T-helper 22 cell (primary cell): ENCODE data around the gene MTOR.

ENCODE experiments used
- DNase-seq: peaks from one replicate; pipeline ENCODE4 v3.0.0-alpha.2; 2020; ENCODE audit warnings: low read depth

MTOR gene

DNA sequence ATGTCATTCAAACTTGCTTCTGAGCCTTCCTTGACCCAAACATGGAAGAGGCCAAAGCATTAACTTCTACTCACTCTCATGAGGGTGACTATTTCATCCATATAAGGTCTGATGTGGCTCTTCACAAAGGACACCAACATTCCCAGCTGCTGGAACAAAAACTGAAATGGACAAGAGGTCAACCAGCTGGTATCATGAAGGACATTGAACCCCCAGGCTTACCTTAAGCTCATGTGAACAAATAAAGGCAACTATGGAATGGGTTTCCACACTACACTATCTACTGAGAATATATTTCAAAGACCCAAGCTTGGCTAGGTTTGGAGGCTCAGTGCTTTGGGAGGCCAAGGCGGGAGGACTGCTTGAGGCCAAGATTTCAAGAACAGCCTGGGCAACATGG lies 46.3 kb downstream of the MTOR start:
- DNase-seq = no peak

- DNase-seq = no peak
Measured at GRCh38 chr1:11215381-11216005, 46.9 kb downstream of the MTOR start.

DNA sequence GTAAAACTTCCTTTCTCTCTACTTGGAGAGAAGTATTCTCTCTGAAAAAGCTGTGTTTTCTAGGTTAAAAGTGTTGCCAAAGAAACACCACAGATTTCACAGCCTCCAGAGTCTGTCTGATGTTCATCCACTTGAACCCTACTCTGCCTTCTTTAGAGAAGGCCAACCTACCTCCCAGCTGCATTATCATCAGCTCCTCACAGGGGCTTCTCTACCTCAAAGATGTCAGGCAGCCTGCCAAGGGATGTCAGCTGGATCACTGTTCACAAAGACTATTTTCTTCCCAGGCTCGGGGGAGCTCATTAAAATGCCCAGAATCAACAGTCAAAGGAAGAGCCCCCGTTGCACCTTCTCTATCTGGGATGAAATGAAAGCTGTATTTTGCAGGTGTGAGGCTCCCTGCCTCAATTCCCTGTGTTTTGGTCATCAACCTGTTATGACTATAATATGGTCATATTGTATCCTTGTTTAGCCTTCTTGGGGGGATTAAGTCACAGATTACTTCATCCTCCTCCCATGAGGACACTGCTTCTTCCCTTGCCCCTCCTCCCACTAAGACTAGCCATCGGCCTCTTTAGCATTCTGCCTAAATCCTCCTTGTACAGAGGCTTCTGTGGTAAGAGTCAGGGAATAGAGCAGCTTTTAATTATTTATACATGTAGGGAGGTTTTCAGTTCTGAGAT lies 47.5 kb downstream of the MTOR start:
- DNase-seq = no peak

GRCh38 chr1:11211925-11212587 lies 50.3 kb downstream of the MTOR start:
- DNase-seq = no peak

DNA sequence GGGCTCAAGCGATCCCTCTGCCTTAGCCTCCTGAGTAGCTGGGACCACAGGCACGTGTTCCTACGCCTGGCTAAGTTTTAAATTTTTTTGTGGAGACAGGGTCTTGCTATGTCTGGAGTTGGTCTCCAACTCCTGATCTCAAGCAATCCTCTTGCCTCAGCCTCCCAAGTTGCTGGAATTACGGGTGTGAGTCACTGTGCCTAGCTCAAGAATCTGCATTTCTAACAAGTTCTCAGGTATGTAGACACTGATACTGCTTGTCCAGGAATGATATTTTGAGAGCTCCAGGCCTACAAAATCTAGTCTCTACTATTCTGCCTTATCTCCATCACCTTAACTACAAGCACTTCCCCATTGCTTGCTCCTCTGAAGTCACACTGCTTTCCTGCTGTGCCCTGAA lies 50.9 kb downstream of the MTOR start:
- no peak for DNase-seq

GRCh38 chr1:11207898-11208611 lies 54.3 kb downstream of the MTOR start:
- DNase-seq = no peak

- no peak for DNase-seq
Measured at GRCh38 chr1:11204396-11205190, 57.8 kb downstream of the MTOR start.

DNA sequence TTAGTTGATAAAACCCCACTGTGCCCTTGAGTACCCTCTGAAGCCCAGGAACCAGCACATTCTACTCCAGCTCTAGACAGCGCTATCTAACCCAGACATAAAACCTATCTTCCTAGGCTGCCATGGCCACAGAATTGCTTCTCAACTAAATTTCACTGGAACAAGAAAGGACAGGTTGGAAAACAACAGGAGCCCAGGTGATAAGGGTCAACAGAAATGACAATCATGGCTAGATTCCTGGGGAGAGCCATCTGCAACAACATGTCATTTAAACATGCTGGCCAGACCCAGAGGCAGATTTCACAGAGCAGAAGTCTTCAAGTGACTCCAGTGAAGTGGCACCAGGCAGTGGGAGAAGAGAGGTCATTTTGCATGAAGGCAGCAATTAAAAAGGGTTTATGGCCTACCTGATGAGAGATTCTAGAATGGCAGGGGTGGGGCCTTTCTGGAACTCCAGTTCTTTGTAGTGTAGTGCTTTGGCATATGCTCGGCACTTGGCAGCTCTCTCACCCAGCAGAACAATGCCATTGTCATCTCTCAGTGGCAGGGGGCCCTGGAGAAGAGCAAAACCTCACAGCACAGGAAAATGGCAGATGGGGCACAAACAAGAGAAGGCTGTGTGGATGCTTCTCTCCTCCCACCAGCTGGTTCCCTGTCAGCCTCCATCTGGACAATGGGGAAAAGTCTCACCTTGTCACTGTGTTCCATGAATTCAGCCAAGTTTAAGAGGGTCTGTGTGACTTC lies 63.3 kb downstream of the MTOR start:
- DNase-seq = no peak

- no peak for DNase-seq
Measured at GRCh38 chr1:11198257-11198656, 64.1 kb downstream of the MTOR start.

DNA sequence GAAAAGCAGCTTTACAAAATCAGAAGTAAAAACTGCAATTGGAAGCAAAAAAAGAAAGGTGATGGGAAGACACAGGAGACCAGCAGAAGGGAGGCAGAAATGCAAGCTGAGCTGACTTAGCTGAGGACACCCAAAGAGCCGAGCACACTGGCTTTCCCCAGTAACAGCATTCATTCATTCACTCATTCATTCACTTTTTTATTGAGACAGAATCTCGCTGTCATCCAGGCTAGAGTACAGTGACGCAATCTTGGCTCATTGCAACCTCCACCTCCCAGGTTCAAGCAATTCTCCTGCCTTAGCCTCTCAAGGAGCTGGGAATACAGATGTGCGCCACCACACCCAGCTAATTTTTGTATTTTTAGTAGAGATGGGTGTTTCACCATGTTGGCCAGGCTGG lies 65.0 kb downstream of the MTOR start:
- DNase-seq = no peak

DNA sequence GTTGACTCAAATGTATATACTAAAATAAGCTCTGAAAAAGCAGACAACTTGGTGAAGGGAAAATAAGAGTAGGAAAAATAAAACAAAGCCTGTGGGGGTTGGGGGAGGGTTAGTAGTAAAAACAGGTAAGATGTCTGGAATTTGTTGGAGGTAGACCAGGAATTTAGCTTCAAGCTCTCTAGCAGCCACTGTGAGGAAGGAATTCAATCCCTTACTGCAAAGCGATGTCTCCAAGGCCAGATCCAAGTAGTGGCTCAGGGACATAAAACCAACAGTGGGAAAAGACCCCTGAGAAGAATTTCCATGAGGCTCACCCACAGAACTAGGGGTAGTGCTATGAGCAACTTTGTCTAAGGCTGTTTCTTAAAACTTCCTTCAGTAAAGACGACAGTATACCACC lies 65.4 kb downstream of the MTOR start:
- no peak for DNase-seq

DNA sequence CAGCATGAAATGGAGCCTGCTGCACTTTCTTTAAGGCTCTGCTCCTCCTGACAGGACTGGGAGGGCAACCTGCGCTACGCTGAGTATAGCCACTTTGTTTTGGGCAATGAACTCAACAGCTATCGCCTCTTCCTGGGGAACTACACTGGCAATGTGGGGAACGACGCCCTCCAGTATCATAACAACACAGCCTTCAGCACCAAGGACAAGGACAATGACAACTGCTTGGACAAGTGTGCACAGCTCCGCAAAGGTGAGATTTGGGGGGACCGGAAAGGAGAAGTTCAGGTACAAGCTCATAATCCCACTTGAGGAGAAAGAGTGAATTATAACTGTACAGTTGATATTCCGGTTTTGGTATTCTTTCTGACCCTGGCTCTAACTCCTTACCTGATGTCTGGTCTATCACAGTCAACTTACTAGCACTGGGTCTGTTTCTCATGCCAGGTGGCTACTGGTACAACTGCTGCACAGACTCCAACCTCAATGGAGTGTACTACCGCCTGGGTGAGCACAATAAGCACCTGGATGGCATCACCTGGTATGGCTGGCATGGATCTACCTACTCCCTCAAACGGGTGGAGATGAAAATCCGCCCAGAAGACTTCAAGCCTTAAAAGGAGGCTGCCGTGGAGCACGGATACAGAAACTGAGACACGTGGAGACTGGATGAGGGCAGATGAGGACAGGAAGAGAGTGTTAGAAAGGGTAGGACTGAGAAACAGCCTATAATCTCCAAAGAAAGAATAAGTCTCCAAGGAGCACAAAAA lies 67.8 kb downstream of the MTOR start:
- DNase-seq = no peak

DNA sequence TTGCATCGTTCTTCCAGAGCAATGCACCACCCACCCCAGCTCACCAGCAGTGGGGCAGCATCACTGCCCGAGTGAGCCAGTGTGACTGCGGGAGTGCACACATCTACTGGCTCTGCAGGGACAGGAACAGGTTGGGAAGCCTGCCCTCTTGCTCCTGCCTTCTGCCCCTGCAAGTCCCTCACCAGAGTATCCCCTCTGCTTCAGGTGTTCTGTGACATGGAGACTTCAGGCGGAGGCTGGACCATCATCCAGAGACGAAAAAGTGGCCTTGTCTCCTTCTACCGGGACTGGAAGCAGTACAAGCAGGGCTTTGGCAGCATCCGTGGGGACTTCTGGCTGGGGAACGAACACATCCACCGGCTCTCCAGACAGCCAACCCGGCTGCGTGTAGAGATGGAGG lies 69.0 kb downstream of the MTOR start:
- no peak for DNase-seq

GRCh38 chr1:11188858-11189451 lies 73.4 kb downstream of the MTOR start, which contains the start of gene ANGPTL7:
Gene ANGPTL7, plus strand, starts transcription at chr1:11189355. Its CDS starts 225 bp downstream, at chr1:11189580.
- DNase-seq = no peak

- no peak for DNase-seq
Measured at GRCh38 chr1:11188381-11188780, 74.0 kb downstream of the MTOR start.

- DNase-seq = no peak
Measured at GRCh38 chr1:11187931-11188330, 74.4 kb downstream of the MTOR start.

GRCh38 chr1:11187494-11187893 lies 74.9 kb downstream of the MTOR start:
- no peak for DNase-seq

DNA sequence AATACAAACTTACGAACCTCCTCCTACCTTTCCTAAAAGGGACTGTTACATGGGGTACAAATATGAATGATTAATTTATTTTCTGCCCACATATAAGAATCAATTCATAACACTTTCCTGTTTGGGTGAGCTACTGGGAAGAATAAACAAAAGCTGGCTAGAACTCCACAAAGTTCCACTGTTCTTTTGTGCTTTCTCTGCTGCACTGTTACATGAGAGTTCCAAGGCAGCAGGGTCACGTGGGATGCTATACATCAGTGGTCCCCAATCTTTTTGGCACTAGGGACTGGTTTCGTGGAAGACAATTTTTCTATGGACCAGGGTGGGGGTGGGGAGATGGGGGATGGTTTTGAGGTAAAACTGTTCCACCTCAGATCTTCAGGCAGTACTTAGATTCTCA lies 75.4 kb downstream of the MTOR start:
- no peak for DNase-seq

DNA sequence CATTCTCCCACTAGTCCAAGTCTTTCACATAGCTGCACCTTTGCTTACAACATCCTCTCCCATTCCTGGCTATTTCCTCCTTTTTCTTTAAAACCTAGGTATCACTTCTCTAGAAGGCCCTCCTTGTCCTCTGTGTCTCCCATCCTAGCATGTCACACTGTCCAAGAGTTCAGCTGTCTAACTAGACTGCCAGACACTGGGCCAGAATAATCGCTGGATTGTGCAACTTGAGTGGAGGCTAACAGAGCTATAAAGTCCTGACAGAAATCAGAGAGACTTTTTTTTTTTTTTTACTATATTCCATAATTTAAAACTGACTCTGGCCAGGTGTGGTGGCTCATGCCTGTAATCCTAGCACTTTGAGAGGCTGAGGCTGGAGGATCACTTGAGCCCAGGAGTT lies 77.4 kb downstream of the MTOR start:
- DNase-seq = no peak

DNA sequence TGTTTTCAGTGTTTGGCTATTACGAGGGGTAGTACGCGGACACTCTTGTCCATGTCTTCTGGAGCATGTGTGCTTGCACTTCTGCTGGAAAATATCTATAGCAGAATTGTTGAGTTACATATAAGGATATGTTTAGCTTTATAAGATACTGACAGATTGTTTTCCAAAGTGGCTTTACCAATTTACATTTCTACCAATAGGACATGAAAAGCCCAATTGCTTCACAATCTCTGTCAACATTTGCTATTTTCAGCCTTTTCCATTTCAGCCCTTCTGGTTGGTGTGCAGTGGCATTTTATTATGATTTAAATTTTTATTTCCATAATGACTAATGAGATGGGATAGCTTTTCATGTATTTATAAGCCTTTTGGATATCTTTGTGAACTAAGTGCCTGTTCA lies 79.5 kb downstream of the MTOR start:
- DNase-seq = no peak
